K562 (cell line): ENCODE data around the gene CAPZA1. TPM values are rescaled to one million over a fixed set of nuclear protein-coding genes. Genes with fewer than 3 reads are reported as not detected.

Experiments used
- MTA3 ChIP-seq: fragments of 450-650 bp; formaldehyde crosslinking; IDR thresholded peaks from 2 replicates; pipeline ENCODE4 v1.6.1; 2017; ENCODE audit warnings: mild to moderate bottlenecking, borderline replicate concordance
- SP1 ChIP-seq: sonication (generic); formaldehyde crosslinking; IDR thresholded peaks from 2 replicates; pipeline ENCODE4 v1.8.1; 2022; ENCODE audit warnings: mild to moderate bottlenecking, missing genetic modification reagents
- polyA plus RNA-seq, 8 experiments: library from polyadenylated mRNA; depleted of rRNA in 4 of 8; stranded (reverse) in 5 of 8; unstranded in 3 of 8; fragments of >200 nt; fragmentation: Nextera tagmentation in 2 of 8; fragmentation: Illumina TruSeq in 1 of 8; extraction: Ambion mirVana in 2 of 8; extraction: Trizol in 1 of 8; gene quantifications; 2 replicates each; pipeline versions ENCODE4 v1.2.1 to v1.2.3, GENCODE V29; 2011 to 2014; ENCODE audit warnings: inconsistent platforms in 1 of 8, missing spikeins in 1 of 8
- total RNA-seq, 7 experiments: library from RNA; depleted of rRNA in 6 of 7; stranded (reverse); fragments of >200 nt in 6 of 7; fragmentation: Illumina TruSeq in 2 of 7; extraction: Trizol in 2 of 7; gene quantifications; 2 replicates each; pipeline versions ENCODE4 v1.2.1 to v1.2.3, GENCODE V29; 2011 to 2021; ENCODE audit warnings: low replicate concordance in 1 of 7
- TF ChIP-seq, protein P1 (sequence below), 2 experiments: fragments of 450-650 bp in 1 of 2; sonication (generic) in 1 of 2; formaldehyde crosslinking in 1 of 2; IDR thresholded peaks; 2 replicates each; pipeline versions ENCODE4 v1.7.1 to v1.9.0; 2016 to 2022; ENCODE audit warnings: inconsistent platforms in 1 of 2, mild to moderate bottlenecking in 1 of 2, missing genetic modification reagents in 1 of 2

CAPZA1 gene
- total and polyA plus RNA-seq, 9 of the 15 experiments (the other 6 are each of a cell fraction or from before 2014, with no cell fraction given), result 237 to 1,020 (median 306) TPM

DNA sequence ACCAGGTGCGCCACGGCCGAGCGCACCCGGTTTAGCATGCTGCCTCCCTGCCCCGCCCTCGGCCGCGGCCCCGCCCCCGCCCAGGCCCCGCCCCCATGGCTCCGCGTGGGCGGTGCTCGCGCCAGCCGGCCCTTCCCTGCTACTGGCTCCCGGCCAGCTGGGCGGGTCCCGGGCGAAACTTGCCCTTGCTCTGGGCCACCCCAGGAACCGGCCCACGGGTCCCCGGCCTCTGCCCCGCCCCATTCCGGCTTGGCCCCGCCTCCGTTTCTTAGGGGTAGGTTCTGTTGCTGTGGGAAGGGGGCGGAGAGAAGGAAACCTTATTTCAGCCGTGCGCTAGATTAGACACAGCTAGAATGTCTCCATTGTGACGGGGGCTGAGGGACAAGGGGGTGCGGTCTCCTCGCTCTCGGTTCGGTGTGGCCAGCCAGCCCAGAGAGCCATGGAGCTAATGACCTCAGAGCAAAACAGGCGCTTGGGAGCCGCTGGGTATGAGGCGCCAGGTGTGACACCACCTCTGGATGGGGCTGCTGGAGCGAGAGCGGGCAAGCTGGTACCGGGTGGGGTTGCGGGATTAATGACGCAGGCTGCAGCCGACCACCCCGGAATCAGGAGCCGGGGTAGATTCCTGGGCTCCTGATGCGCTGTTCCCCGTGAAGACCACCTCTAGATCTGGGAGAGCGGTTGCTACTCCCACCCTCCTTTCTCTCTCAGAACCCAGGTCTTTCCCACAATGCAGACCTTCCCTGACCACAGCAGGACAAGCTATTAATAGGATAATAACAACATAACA is 95.8 kb downstream of the CAPZA1 start, which contains the start of gene PPM1J (continued):
- TF ChIP-seq, protein P1, sequence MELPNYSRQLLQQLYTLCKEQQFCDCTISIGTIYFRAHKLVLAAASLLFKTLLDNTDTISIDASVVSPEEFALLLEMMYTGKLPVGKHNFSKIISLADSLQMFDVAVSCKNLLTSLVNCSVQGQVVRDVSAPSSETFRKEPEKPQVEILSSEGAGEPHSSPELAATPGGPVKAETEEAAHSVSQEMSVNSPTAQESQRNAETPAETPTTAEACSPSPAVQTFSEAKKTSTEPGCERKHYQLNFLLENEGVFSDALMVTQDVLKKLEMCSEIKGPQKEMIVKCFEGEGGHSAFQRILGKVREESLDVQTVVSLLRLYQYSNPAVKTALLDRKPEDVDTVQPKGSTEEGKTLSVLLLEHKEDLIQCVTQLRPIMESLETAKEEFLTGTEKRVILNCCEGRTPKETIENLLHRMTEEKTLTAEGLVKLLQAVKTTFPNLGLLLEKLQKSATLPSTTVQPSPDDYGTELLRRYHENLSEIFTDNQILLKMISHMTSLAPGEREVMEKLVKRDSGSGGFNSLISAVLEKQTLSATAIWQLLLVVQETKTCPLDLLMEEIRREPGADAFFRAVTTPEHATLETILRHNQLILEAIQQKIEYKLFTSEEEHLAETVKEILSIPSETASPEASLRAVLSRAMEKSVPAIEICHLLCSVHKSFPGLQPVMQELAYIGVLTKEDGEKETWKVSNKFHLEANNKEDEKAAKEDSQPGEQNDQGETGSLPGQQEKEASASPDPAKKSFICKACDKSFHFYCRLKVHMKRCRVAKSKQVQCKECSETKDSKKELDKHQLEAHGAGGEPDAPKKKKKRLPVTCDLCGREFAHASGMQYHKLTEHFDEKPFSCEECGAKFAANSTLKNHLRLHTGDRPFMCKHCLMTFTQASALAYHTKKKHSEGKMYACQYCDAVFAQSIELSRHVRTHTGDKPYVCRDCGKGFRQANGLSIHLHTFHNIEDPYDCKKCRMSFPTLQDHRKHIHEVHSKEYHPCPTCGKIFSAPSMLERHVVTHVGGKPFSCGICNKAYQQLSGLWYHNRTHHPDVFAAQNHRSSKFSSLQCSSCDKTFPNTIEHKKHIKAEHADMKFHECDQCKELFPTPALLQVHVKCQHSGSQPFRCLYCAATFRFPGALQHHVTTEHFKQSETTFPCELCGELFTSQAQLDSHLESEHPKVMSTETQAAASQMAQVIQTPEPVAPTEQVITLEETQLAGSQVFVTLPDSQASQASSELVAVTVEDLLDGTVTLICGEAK (IDR thresholded peaks at IDR 0.05), result peak; percentile 38; the same call in 1 of the 2 replicates
- TF ChIP-seq, protein P1 (CRISPR knock-in tag; IDR thresholded peaks at IDR 0.05), result no peak
- TF ChIP-seq SP1 (peak; percentile 75), MTA3 (peak; percentile 16; the same call in 1 of the 2 replicates)
